GM18498 (cell line): Measurements from ENCODE around the gene DISC1.
"Not testable (repeated sequence)": the region's sequence is repeated elsewhere in the genome, so short reads cannot be mapped to it uniquely, and the experiment has no call there.

Experiments
- ATAC-seq: cut with Tn5 transposase; IDR thresholded peaks from one replicate; pipeline ENCODE4 v1.9.1; 2021; ENCODE audit warnings: mild to moderate bottlenecking, moderate library complexity; ENCODE audit not compliant: unreplicated experiment

Gene DISC1

DNA sequence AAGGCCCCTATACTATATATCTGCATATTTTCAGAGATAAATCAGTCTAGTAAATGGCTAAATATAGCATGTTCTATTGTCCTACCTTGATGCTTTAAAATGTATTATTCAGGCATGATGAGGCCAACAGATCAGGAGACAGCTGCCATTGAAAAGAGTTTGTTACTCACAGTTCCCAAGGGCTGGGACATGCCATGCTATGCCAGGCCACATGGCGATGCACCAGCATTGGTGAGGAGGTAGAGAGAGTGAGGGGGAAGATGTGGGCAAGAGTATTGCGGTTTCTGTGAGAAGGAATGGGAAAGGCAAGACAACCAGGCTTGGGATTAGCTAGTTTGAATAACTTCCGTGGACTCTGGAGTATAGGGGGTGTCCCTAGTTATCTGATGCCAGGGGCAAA, 316.5 kb downstream of the DISC1 start:
- ATAC-seq: no peak

DNA sequence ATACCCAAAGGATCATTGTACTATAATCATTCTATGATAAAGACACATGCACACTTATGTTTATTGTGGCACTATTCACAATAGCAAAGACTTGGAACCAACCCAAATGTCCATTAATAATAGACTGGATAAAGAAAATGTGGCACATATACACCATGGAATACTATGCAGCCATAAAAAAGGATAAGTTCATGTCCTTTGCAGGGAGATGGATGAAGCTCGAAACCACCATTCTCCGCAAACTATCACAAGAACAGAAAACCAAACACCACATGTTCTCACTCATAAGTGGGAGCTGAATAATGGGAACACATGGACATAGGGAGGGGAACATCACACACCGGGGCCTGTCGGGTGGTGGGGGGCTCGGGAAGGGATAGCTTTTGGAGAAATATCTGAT, 321.5 kb downstream of the DISC1 start:
- not testable (repeated sequence) for ATAC-seq

DNA sequence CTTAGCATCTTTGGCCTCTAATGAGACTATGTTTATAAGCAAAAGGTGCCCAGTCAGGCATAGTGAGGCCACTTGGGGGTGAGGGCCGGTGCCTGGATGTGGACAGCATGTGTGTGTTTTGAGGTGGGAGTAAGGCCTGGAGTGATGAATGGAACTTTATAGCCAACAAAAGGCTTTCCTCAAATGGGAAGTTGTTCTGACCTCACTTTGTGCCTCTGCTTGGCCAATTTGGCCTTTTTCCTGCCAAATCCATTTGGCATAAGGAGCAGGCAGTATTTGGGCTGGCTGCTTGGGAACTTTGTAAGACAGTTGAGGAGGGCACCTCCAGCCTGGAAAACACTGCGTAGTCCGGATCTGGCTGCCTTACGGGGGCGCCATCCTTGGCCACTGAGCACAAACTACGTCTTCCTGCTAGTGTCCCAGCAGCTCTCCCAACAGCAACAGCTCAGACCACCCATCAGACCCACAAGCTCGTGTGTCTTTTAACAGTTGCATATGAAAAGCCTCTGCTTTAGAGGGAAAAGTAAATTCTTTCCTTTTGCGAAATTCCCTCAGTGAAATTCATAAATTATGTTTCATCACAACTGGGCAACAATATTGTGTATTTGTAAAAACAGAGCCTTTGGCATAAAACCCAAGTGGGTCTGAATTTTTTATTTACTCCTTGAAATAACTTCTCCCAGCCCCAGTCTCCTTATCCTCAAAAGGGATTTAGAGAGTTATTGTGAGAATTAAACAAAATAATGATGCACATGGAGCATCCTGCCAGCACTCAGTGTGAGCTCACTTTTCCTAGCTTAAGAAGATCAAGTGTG, 322.9 kb downstream of the DISC1 start:
- no peak for ATAC-seq

DNA sequence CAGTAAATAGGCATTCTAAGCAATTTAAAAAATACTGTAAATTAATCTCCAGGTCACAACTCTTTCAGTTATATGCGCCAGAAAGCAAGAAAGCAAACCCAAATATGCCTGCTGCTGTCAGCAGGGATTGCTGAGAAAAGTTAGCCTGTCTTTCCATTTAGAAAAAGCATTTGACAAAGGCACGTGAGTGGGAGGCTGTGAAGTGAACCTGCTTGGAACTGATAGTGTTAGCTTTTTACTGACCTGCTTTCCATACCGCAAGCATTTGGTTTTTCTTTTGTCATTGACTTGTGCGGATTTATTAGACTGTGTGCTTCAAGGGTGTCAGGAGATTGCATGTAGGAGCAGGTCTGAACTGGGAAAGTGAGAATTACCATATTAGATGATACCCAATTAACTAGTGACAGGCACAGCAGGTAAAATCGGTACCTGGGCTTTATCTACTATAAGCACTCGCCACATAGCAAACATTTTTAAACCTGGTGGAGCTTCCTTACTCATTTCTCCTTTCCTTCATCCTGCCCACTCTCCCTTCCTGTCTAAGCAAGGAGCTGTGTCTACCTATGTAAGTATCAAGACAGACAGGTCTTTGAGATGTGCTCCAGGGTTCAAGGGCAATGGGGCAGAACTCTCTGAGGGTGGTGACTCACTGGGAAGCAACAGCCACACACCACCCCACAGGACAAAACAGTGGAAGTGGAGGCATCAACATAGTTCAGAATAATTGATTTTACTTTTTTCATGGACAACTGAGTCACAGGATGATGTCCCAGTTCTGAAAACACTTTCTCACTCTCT, 323.9 kb downstream of the DISC1 start:
- ATAC-seq: no peak

DNA sequence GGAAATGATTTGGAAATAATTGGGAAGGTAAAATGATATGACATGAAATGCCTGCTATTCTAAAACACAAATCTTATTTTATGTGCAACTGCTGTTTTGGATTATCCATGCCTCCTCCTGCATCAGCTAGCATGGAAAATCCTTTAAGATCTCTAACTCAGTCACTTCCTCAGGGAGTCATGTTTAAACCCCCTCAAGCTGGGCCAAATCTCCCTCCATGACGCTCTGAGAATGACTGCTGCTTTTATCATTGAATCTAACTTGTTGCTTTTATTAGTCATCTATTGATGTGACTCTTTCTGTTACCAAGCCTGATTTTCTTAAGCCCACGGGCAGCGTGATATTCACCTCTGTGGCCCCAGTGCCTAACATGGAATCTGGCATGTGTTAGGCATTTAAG, 324.8 kb downstream of the DISC1 start:
- no peak for ATAC-seq

DNA sequence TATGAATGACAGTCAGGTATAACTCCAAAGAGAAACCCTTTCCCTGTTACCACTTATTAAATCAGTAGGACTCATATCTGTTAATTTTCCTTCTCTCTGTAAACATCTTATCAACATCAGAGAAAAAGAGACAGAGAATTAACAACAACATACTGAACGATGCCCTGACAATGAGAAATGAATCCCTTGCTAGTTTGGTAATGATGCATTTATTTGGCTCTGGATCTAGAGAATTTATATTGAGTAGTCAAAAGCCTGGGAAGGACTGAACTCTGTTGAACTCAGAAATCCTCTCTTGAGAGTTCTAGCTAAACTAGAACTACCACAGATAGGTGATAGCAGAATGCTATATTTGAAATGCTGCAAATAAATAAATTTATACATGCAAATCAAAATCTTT, 325.6 kb downstream of the DISC1 start:
- no peak for ATAC-seq

DNA sequence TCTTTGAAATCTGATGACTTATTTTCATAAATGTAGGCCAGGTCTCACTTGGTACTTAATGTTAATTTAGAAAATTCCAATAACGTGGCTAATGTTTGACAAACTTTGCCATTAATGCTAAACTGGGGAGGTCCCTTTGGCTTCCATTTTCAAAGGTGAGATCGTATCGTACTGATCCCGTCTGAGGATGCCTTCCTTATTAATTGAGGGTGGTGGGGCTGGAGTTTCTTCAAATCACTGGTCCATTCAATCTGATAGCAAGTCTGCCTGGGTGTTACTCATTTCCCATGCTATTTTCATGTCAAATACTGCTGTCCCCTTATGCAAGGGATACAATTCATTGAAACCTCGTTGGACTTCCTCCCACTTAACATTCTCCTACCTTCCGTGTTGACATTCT, 327.1 kb downstream of the DISC1 start:
- no peak for ATAC-seq

DNA sequence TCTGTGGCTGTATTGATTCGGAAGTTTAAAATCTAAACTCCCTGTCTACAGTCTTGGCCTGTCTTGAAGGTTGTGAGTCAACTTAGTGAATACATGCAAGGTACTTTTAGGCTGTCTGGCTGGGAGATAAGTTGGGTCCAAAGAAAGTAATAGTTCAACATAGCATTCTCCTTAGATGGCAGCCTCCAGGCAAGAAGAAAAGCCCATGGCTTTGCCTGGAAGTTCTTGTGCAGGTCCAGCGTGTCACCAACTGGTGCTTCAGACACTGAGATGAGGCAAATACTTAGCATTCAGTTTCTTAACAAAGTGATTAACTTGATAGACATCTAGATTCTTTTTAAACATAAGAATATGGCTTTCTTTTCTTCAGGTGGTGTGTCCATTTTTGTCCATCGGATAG, 328.2 kb downstream of the DISC1 start:
- no peak for ATAC-seq

DNA sequence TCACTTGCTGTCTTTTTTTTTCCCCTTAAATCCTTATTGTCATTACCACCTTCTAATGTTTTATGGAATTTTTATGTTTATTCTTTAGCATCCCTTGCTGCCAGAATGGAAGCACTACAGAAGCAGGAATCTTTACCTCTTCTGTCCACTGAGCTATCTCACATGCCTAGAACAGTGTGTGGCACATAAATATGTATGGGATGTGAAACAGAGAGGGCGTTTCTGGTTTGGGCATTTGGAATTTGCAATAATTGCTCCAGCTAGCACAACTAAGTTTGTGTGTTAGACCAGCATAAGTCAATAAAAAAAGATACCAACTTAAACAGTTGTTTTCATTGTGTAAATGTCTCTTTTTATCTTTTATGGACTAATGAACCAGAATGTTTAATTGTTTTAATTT, 330.8 kb downstream of the DISC1 start:
- no peak for ATAC-seq

DNA sequence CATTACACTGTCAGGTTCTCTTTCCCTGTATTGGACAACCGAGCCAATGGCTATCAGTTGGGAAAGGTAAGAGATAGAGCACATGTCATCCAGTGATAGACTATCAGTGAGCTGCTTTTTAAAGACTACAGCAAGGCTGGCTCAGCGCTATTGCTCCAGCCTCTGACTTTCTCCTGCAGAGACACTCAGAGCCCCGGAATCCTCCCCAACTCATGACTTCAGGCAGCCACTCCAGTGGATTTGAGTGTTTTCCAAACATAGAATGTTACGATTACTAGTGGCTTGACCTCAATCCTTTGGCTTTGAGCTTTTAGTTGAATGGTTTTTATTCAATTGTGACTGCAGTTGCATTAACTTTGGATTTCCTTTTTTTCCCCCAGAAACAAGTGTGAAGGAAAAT, 331.9 kb downstream of the DISC1 start:
- no peak for ATAC-seq

DNA sequence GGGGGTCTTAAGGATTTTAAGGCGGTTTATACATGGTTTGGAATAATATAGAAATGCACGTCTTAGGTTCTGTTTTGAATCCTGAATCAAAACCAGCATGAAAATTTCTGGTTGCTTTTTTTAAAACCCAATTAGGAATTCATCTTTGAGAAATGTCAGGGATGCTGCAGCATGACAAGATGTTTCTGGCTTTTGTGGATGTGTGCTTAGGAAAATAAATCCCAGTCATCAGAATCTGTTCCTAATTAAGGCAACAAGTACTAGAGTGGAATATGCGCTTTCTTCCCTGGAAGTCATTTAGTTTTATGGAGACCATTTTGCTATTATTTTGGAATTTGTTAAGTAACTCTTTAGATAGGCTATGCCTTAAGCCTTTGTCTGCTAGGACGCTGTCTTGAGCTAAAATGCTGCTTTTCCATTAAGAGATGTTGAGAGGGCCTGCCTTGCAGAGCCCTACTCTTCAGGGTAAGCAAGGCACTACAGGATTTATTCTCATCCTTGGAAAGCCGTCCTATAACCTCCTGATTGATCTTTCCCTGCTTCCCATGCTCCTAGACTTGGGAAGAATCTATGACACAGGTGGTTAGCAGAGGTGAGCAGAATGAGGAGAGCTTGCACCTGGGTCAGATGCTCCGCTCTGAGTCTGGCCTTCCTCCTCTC, 332.8 kb downstream of the DISC1 start:
- ATAC-seq: no peak

DNA sequence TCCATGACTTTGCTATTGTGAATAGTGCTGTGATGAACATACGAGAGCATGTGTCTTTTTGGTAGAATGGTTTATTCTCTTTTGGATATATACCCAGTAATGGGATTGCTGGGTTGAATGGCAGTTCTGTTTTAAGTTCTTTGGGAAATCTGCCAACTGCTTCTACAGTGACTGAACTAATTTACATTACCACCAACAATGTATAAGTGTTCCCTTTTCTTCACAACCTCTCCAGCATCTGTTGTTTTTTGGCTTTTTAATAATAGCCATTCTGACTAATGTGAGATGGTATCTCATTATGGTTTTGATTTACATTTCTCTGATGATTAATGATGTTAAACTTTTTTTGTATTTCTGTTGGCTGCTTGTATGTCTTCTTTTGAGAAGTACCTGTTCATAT, 335.2 kb downstream of the DISC1 start:
- not testable (repeated sequence) for ATAC-seq

DNA sequence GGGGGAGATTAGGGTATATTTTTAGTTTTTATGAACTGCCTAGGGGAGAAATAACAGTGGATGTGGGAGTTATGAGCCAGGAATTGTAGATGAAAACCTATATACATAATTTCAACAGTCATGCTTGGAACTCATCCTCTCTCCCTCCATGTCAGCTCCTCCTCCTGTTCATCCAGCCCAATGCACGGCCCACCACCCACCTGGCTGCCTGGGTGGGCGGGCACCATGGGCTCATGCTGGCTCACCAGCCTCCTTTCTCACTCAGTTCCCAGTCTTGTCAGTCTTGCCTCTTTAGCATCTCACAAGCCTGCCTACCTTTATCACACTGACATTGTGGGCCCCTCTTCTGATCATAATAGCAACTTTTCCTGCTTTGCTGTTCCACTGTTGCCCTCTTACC, 336.0 kb downstream of the DISC1 start:
- ATAC-seq: no peak

DNA sequence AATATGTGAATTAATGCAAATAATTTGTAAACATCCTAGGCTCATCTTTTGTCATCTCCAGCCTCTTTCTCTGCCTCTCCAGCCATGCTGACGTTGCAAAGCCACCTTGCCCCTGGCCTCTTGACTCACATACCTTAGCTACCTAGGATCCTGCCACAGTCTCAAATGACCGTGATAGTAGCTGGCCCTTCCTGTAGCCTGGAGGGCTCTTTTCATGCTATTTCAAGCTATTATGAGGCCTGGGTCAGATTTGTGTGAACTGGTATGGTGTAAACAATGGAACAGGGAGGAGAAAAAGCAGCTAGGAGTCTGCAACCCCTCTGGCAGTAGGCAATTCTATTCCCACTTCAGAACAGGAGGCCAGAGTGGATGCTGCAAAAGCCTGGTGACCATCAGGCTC, 337.7 kb downstream of the DISC1 start:
- no peak for ATAC-seq

DNA sequence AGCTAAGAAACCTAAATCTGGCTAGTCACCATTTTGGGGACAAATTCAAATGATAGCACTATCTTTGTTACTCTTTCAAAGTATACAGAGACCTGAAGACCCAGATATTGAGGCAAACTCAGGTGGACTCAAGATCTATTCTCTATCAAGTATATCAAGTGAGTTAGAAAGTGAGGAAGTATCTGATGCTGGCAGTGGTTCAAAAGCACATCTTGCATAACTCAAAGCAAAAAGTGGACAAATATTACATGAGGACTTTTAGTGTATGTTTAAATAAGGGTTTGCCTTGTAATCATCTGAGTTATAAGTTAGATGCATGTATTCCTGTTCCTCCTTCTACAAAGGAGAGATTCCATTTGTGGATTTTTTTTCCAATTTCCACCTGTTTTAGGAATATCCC, 338.4 kb downstream of the DISC1 start:
- ATAC-seq: no peak

DNA sequence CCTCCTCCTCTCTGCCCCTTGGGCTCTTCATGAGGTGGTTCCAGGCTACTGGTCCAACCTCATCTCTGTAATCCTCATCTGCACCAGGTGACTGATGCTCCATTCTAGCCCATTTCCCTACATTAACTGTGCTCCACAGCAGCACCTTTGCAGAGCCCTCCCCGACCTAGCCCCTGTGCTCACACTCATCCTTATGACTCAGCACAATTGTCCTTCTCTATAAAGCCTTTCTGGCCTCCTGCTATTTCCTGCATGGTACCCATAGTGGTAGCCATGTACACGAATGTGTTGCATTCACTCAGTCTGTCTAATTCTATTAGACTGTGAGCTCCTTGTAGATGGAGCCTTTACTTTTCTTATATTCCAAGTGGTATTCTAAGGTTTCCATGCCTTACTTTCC, 339.0 kb downstream of the DISC1 start:
- no peak for ATAC-seq

DNA sequence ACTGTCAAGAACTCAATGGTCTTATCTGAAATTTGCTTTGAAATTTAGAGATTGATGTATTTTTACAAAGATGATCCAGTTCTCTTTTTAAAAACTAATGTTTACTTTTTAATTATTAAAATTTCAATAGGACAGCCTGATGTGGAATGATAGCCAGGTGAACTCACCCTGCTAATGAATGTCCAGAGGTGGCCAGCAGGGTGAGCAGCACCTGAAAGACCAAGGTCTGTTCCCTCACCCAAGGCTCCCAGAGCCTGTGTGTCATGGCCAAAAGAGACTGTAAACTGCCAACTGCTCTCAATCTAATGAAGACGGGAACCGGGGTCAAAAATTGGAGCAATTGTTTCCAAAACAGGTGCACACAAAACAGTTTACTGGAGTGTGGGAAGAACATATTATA, 340.4 kb downstream of the DISC1 start:
- no peak for ATAC-seq

DNA sequence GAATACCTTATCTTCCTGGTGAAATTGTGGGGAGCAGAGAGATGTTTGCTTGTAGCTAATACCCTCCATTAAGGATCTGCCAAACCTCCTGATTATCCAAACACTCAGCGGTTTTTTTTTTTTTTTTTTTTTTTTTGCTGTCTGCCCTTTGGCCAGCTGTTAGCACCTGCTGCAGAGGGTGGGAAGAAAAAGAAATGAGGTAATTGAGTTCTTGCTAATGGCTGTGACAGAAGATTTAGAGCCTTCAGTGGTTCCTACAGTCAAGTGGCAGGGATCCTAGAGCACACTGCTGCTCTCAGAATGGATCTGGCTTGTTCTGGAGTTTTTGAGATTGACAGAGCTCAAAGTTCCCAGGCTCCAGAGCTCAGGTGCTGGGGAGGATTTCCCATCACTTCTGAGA, 342.5 kb downstream of the DISC1 start:
- ATAC-seq: no peak

DNA sequence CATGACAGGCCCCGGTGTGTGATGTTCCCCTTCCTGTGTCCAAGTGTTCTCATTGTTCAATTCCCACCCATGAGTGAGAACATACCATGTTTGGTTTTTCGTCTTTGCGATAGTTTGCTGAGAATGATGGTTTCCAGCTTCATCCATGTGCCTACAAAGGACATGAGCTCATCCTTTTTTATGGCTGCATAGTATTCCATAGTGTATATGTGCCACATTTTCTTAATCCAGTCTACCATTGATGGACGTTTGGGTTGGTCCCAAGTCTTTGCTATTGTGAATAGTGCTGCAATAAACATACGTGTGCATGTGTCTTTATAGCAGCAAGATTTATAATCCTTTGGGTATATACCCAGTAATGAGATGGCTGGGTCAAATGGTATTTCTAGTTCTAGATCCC, 343.2 kb downstream of the DISC1 start:
- not testable (repeated sequence) for ATAC-seq

DNA sequence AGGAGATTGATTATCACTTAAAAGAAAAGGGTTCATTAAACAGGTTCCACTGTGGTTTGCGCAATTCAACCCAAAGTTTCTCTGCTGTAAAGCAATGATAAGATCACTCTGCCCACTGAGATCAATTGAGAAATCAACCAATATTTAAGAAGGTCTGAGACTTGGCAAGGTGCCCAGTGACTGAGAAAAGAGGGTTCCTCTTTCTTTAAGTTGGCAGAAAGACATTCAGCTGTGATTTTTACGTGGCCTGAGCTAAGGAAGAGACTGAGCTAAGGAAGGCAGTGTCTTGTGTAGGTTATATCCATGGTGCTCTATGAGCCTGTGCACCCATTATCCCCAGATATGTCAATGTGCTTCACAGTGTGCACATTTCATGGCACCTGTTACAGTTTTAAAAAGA, 344.1 kb downstream of the DISC1 start:
- no peak for ATAC-seq

DNA sequence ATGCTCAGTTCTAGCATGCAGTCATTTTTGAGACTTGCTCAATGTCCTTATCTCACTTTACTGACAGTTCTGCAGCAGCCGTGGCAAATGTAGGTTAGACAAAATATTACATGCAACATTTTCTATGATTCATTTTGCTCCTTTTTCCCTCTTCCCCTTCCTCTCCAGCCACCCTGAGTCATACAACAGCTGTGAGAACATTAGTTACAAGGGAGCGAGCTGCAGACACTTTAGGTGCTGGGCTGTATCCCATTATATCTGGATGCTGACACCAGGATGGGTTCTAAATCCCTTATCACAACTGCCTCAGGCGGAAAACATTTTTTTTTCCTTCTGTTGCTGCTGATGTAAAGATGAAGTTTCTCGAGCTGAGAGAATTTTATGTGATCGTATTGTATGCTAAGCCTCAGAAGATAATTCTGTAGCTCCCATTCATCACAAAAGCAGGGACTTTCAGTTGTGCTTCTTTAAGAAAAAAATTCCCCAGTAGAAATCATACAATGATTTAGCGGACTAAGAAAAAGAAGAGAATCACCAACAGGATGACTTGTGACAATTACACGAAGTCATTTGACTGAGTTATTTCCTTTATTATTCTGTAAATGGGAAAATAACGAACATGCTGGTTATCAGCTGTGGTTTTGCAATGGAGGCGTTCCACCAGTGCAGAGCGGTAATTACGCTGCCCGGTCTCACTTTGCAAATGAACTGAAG, 345.0 kb downstream of the DISC1 start:
- ATAC-seq: no peak
